ENCODE data around the gene MTA1. TPM values are rescaled to one million over a fixed set of nuclear protein-coding genes. Genes with fewer than 3 reads are reported as not detected.

The MTA1 gene
- total RNA-seq, 1 experiment from 2014 or later, result 20.3 TPM

Other genes starting within 250 kb of the MTA1 start
- 6.3 and 15.8 TPM in 2 replicates for gene NUDT14, start 238.5 kb upstream of the MTA1 start, total RNA-seq (2014; rRNA removed; shearing (Covaris generic))
- gene BTBD6, start 171.3 kb upstream of the MTA1 start, total RNA-seq (2014; rRNA removed; shearing (Covaris generic)), result 28.4 and 39.2 TPM in 2 replicates
- 10.4 and 13.0 TPM in 2 replicates for gene BRF1, start 118.8 kb upstream of the MTA1 start, total RNA-seq (2014; rRNA removed; shearing (Covaris generic))
- 11.0 and 24.7 TPM in 2 replicates for gene PACS2, start 105.1 kb upstream of the MTA1 start, total RNA-seq (2014; rRNA removed; shearing (Covaris generic))
- gene TEX22, start 21.3 kb upstream of the MTA1 start, total RNA-seq (2014; rRNA removed; shearing (Covaris generic)), result 0.07 TPM in 1 of 2 replicates, not detected in the other
- gene CRIP2, start 55.0 kb downstream of the MTA1 start, total RNA-seq (2014; rRNA removed; shearing (Covaris generic)), result 93.9 and 114 TPM in 2 replicates
- not detected in 2 replicates for gene CRIP1, start 67.1 kb downstream of the MTA1 start, total RNA-seq (2014; rRNA removed; shearing (Covaris generic))
- 10.2 and 22.4 TPM in 2 replicates for gene TEDC1, start 71.4 kb downstream of the MTA1 start, total RNA-seq (2014; rRNA removed; shearing (Covaris generic))
- 1.9 and 5.4 TPM in 2 replicates for gene TMEM121, start 106.8 kb downstream of the MTA1 start, total RNA-seq (2014; rRNA removed; shearing (Covaris generic))

Data from M059J (cell line).